ENCODE measurements around the gene DCTN2.

DNA sequence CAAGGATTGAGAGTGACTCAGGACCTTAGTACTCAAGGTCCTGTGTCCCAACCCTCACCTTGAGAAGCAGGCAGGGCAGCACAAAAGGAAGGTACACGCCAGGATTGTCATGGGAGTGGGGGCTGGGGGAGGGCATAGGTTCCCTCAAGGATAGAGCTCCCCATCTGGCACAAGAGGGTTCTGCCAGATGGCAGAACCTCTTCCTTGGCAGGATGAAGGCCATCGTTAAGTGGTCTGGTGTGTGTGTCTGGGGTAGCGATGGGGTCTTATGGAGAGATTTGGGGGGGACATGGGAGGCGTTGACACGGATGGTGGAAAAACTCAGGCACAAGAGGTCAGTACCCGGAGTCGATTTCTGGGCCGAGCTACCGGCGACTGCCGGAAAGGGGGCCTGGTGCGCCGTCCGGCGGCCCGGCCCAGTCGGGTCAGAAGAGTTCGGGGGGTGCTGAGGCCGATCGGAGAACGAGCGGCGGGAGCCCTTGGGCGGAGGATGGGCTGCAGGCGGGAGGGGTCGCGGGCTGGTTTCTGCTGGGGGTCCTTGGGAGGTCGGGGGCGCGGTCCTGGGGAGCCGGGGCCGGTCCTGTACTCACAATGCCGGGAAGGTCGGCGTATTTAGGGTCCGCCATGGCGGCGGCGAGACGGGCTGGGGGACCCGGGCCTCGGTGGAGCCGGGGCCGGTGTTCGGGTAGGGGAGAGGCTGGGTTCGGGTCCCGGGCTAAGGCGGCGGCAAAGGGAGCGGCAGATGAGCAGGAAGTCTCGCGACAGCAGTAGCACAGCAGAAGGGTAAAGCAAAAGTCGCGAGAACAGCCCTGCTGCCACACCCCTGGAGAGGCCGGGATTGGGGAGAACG lies at the start of gene DCTN2:
- TF ChIP-seq MXI1 (conservative IDR thresholded peaks at IDR 0.05; ENCODE audit: poor library complexity, severe bottlenecking) (peak; percentile 32), POLR2AphosphoS5 (IDR thresholded peaks at IDR 0.05) (peak; percentile 98), REST (IDR thresholded peaks at IDR 0.05; ENCODE audit: borderline replicate concordance) (peak; percentile 49), TAF1 (IDR thresholded peaks at IDR 0.05; ENCODE audit: low read depth) (no peak), RAD21 (conservative IDR thresholded peaks at IDR 0.05) (no peak), EP300 (conservative IDR thresholded peaks at IDR 0.05; ENCODE audit: poor library complexity, severe bottlenecking) (peak; percentile 22), EZH2 (IDR thresholded peaks at IDR 0.05; ENCODE audit: borderline replicate concordance, insufficient read depth, low read length, poor library complexity, severe bottlenecking) (no peak)
- TF ChIP-seq, protein P1, sequence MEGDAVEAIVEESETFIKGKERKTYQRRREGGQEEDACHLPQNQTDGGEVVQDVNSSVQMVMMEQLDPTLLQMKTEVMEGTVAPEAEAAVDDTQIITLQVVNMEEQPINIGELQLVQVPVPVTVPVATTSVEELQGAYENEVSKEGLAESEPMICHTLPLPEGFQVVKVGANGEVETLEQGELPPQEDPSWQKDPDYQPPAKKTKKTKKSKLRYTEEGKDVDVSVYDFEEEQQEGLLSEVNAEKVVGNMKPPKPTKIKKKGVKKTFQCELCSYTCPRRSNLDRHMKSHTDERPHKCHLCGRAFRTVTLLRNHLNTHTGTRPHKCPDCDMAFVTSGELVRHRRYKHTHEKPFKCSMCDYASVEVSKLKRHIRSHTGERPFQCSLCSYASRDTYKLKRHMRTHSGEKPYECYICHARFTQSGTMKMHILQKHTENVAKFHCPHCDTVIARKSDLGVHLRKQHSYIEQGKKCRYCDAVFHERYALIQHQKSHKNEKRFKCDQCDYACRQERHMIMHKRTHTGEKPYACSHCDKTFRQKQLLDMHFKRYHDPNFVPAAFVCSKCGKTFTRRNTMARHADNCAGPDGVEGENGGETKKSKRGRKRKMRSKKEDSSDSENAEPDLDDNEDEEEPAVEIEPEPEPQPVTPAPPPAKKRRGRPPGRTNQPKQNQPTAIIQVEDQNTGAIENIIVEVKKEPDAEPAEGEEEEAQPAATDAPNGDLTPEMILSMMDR (IDR thresholded peaks at IDR 0.05; ENCODE audit: poor library complexity, severe bottlenecking), result peak; percentile 55

Measured in neural cell (in vitro differentiated cells).